ENCODE data around the gene NOX3.

GRCh38 chr6:155406801-155407200 is 48.8 kb downstream of the NOX3 start:
- TF ChIP-seq OSR1 (CRISPR knock-in tag; IDR thresholded peaks at IDR 0.05) = no peak
- TF ChIP-seq PATZ1 (CRISPR knock-in tag; IDR thresholded peaks at IDR 0.05; ENCODE audit: borderline replicate concordance) = no peak
- no peak for TF ChIP-seq ZFP3 (CRISPR knock-in tag; IDR thresholded peaks at IDR 0.05)

Measured in SK-N-SH treated with all-trans-retinoic acid at 6 μM for 48 hours (cell line).